ENCODE results near the gene WWOX. TPM values are rescaled to one million over a fixed set of nuclear protein-coding genes. Genes with fewer than 3 reads are reported as not detected.

Gene WWOX
- total and polyA plus RNA-seq, 2 of the 4 experiments (the other 2 are of a cell fraction), result 2.7 to 5.4 TPM

DNA sequence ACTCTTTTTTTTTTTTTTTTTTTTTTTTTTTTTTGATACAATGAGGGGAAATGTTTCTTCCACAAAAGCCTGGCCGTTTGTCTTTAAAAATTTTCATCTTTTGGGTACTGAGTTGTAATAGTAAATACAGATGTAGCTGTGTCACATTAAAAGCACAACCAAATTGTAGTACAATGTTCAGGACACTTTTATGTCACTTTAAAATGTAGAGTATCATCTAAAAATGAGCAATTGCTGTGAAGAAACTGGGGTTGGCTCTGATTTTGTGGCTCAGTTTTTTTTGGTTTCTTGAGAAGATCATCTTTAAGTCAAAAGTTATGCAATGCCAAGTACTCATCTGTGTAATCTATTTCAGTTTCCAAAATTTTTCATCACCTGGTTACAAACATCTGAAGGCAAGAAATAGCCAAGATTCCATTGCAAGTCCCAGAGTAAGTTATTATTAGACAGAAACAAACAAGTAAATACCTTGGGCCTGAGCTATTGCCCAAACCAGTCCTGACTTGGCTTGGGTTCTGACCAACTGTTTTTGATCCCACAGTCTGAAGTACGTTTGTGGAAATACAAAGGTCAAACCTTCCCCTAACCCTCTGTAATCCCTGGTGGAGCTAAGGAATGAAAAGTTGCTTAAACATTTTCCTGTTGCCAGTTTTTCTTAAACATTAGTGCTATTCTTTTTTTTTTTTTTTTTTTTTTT is 717.2 kb downstream of the WWOX start:
- no peaks in the 10 kb centered on the region for H3K36me3 ChIP-seq (ENCODE audit: control insufficient read depth, insufficient read depth, low read length)
- no peaks in the 10 kb centered on the region for H3K79me1 ChIP-seq (ENCODE audit: low read depth in 1 of 2, low read length in 2 of 2)
- H4K20me1 ChIP-seq (ENCODE audit: insufficient read depth, low read length), result no peaks in the 10 kb centered on the region
- no peak overlapping the region for H2BK120ac ChIP-seq (ENCODE audit: low read depth, low read length)
- in situ Hi-C loops (cut with MboI; ENCODE audit: low sequenced_read_pairs) (no loop called here), dilution Hi-C loops (cut with HindIII; ENCODE audit: low sequenced_read_pairs, unreplicated experiment) (no loop called here), intact Hi-C loops (cut with micrococcal nuclease) (no loop called here)
- no peaks in the 10 kb centered on the region for H3K9me1 ChIP-seq (ENCODE audit: insufficient read depth, low read length)
- ChIA-PET POLR2A (ENCODE audit: unreplicated experiment) (no interaction called here), CTCF (interaction anchor here (0.6 to 0.7 kb wide), 3 partner anchors 15 to 1104 kb away, joined by 4 to 5 read pairs (median 5); no protein-coding TSS in a partner anchor)
- no peak overlapping the region for H3K4me3 ChIP-seq (ENCODE audit: insufficient read depth, low read depth, low read length)
- H2BK20ac ChIP-seq (ENCODE audit: low read depth, low read length), result no peak overlapping the region
- no peak for TF ChIP-seq MAZ (IDR thresholded peaks at IDR 0.05; ENCODE audit: borderline replicate concordance, low read depth, low read length)
- no CpG with 5 or more reads among the region's 2 CpGs for WGBS, 2 experiments (ENCODE audit: extremely low coverage in 2 of 2, insufficient read length in 1 of 2)
- H3K4ac ChIP-seq (ENCODE audit: low read depth, low read length), result no peak overlapping the region
- ATAC-seq (ENCODE audit: low read depth), result no peak
- H4K91ac ChIP-seq (ENCODE audit: insufficient read depth, low read depth, low read length), result no peak overlapping the region
- no peak overlapping the region for H4K5ac ChIP-seq (ENCODE audit: low read depth, low read length)
- no peak overlapping the region for H3K9ac ChIP-seq (ENCODE audit: low read depth, low read length)
- H3K18ac ChIP-seq (ENCODE audit: low read depth, low read length), result no peak overlapping the region
- H3K27me3 ChIP-seq (ENCODE audit: control insufficient read depth, insufficient read depth, low read length), result no peaks in the 10 kb centered on the region
- no peak overlapping the region for H2AK5ac ChIP-seq (ENCODE audit: low read depth, low read length)
- H3K4me2 ChIP-seq (ENCODE audit: low read depth, low read length), result no peak overlapping the region
- no peak overlapping the region for H4K8ac ChIP-seq (ENCODE audit: low read depth in 2 of 2, low read length in 2 of 2)
- no peak for DNase-seq
- H2AFZ ChIP-seq (replicated peaks; ENCODE audit: low read length, poor library complexity), result no peak overlapping the region
- no peaks in the 10 kb centered on the region for H3K4me1 ChIP-seq (ENCODE audit: control insufficient read depth, insufficient read depth, low read length)
- no peak overlapping the region for H3K14ac ChIP-seq (replicated peaks; ENCODE audit: low read depth, low read length)
- H2BK5ac ChIP-seq (ENCODE audit: low read depth, low read length, poor library complexity, severe bottlenecking), result no peak overlapping the region
- BruUV-seq (replicated peaks), result no TSS peak
- H3K27ac ChIP-seq (ENCODE audit: insufficient read depth, low read length), result no peak overlapping the region
- no peak overlapping the region for H2BK15ac ChIP-seq (ENCODE audit: low read depth, low read length)
- H3K56ac ChIP-seq (ENCODE audit: extremely low read depth, insufficient read depth, low read length), result no peak overlapping the region
- H2AK9ac ChIP-seq (replicated peaks; ENCODE audit: low read depth, low read length, poor library complexity), result no peak overlapping the region
- peaks cover 20% of the 10 kb centered on the region for H3K9me3 ChIP-seq (ENCODE audit: control insufficient read depth, insufficient read depth, low read length)
- no peak overlapping the region for H3K23ac ChIP-seq (ENCODE audit: low read depth, low read length)
